HepG2 (cell line): ENCODE data around the gene CAMK1D.

Experiments used
- CTCF ChIP-seq: sonication (generic); formaldehyde crosslinking; IDR thresholded peaks from 2 replicates; pipeline ENCODE4 v1.5.0; 2020; ENCODE audit warnings: mild to moderate bottlenecking, missing genetic modification reagents, moderate library complexity
- GABPA ChIP-seq, 2 experiments: IDR thresholded peaks; 2 replicates each; pipeline ENCODE4 v1.6.1; 2011 to 2016; ENCODE audit warnings: low read depth in 2 of 2, low read length in 1 of 2, missing biosample characterization in 1 of 2, missing genetic modification characterization in 1 of 2
- HBP1 ChIP-seq: IDR thresholded peaks from 2 replicates; pipeline ENCODE4 v1.6.1; 2016; ENCODE audit warnings: low read depth, control low read depth
- POLR2A ChIP-seq, 2 experiments: IDR thresholded peaks; 2 replicates each; pipeline ENCODE4 v1.6.1; 2011; ENCODE audit warnings: low read depth in 2 of 2, low read length in 2 of 2, mild to moderate bottlenecking in 1 of 2, moderate library complexity in 1 of 2; ENCODE audit not compliant: insufficient read depth in 1 of 2
- SP1 ChIP-seq, 2 experiments: fragments of 450-650 bp in 1 of 2; sonication (generic) in 1 of 2; formaldehyde crosslinking in 1 of 2; IDR thresholded peaks; 2 replicates each; pipeline versions ENCODE4 v1.4.0 to v1.6.1; 2016 to 2020; ENCODE audit warnings: missing genetic modification reagents in 1 of 2
- ZBTB40 ChIP-seq, 2 experiments: fragments of 450-650 bp in 1 of 2; sonication (generic) in 1 of 2; formaldehyde crosslinking in 1 of 2; IDR thresholded peaks; 2 replicates each; pipeline versions ENCODE4 v1.6.1 to v1.8.0; 2016 to 2022; ENCODE audit warnings: antibody characterized with exemption in 1 of 2, mild to moderate bottlenecking in 1 of 2, missing genetic modification reagents in 1 of 2
- ZFP41 ChIP-seq: sonication (generic); formaldehyde crosslinking; IDR thresholded peaks from 2 replicates; pipeline ENCODE4 v1.4.0; 2020; ENCODE audit warnings: mild to moderate bottlenecking, missing genetic modification reagents, borderline replicate concordance
- ZNF510 ChIP-seq: sonication (generic); formaldehyde crosslinking; IDR thresholded peaks from 2 replicates; pipeline ENCODE4 v1.4.0; 2020; ENCODE audit warnings: low read depth, mild to moderate bottlenecking, missing genetic modification reagents

GRCh38 chr10:12319076-12319475, 30.3 kb upstream of the CAMK1D start:
- TF ChIP-seq POLR2A (IDR thresholded peaks at IDR 0.05; ENCODE audit: insufficient read depth in 1 of 2, low read depth in 2 of 2, low read length in 2 of 2) (no peak), SP1 (IDR thresholded peaks at IDR 0.05) (no peak), SP1 (CRISPR knock-in tag; IDR thresholded peaks at IDR 0.05) (no peak), ZBTB40 (IDR thresholded peaks at IDR 0.05) (no peak), ZBTB40 (CRISPR knock-in tag; IDR thresholded peaks at IDR 0.05) (no peak), HBP1 (CRISPR knock-in tag) (no peak), GABPA (IDR thresholded peaks at IDR 0.05; ENCODE audit: low read depth, low read length) (no peak), GABPA (CRISPR knock-in tag; IDR thresholded peaks at IDR 0.05; ENCODE audit: low read depth) (no peak), CTCF (no peak), ZNF510 (CRISPR knock-in tag) (no peak), ZFP41 (no peak)
